ENCODE results near the gene ABCC8.
A peak's percentile ranks its signal among the peaks of the same experiment; 100 is the strongest.

Gene ABCC8

GRCh38 chr11:17386331-17387084, 90.1 kb downstream of the ABCC8 start:
- peak; percentile 65 for DNase-seq (ENCODE audit: low spot score)

- DNase-seq (ENCODE audit: low spot score) = no peak
Measured at GRCh38 chr11:17385926-17386325, 90.7 kb downstream of the ABCC8 start.

GRCh38 chr11:17385492-17385891, 91.2 kb downstream of the ABCC8 start:
- no peak for DNase-seq (ENCODE audit: low spot score)

- DNase-seq (ENCODE audit: low spot score) = peak; percentile 68
Measured at GRCh38 chr11:17384002-17384511, 92.6 kb downstream of the ABCC8 start.

GRCh38 chr11:17383461-17383860, 93.2 kb downstream of the ABCC8 start:
- DNase-seq (ENCODE audit: low spot score) = no peak

GRCh38 chr11:17382046-17382728, 94.5 kb downstream of the ABCC8 start:
- no peak for DNase-seq (ENCODE audit: low spot score)

GRCh38 chr11:17381156-17381555, 95.5 kb downstream of the ABCC8 start:
- DNase-seq (ENCODE audit: low spot score) = peak; percentile 24

GRCh38 chr11:17379383-17380180, 97.1 kb downstream of the ABCC8 start:
- DNase-seq (ENCODE audit: low spot score) = no peak

GRCh38 chr11:17378655-17379054, 98.0 kb downstream of the ABCC8 start:
- no peak for DNase-seq (ENCODE audit: low spot score)

GRCh38 chr11:17376493-17376892, 100.2 kb downstream of the ABCC8 start:
- no peak for DNase-seq (ENCODE audit: low spot score)

GRCh38 chr11:17375547-17375946, 101.1 kb downstream of the ABCC8 start:
- DNase-seq (ENCODE audit: low spot score) = no peak

- DNase-seq (ENCODE audit: low spot score) = no peak
Measured at GRCh38 chr11:17371614-17372013, 105.0 kb downstream of the ABCC8 start.

- no peak for DNase-seq (ENCODE audit: low spot score)
Measured at GRCh38 chr11:17369684-17370243, 106.9 kb downstream of the ABCC8 start.

- no peak for DNase-seq (ENCODE audit: low spot score)
Measured at GRCh38 chr11:17369094-17369493, 107.6 kb downstream of the ABCC8 start.

GRCh38 chr11:17368551-17368950, 108.1 kb downstream of the ABCC8 start:
- DNase-seq (ENCODE audit: low spot score) = no peak

GRCh38 chr11:17366495-17366894, 110.2 kb downstream of the ABCC8 start:
- no peak for DNase-seq (ENCODE audit: low spot score)

GRCh38 chr11:17354601-17354991, 122.0 kb downstream of the ABCC8 start:
- DNase-seq (ENCODE audit: low spot score) = peak; percentile 77

GRCh38 chr11:17353821-17354600, 122.6 kb downstream of the ABCC8 start:
- no peak for DNase-seq (ENCODE audit: low spot score)

GRCh38 chr11:17352950-17353820, 123.5 kb downstream of the ABCC8 start:
- peak; percentile 72 for DNase-seq (ENCODE audit: low spot score)

- peak; percentile 62 for DNase-seq (ENCODE audit: low spot score)
Measured at GRCh38 chr11:17351510-17352176, 125.0 kb downstream of the ABCC8 start, which contains the start of gene NCR3LG1. Gene NCR3LG1 (plus strand): TSS chr11:17351800. CDS start chr11:17351970, 170 bp downstream.

Data from AG08395 (cell line).